Stimulated activated CD4-positive, alpha-beta T cell treated with anti-CD3 and anti-CD28 coated beads, Interleukin-2, amount 100 ng/mL, for 48 hours (primary cell): ENCODE data around the gene ARHGAP25.

Experiments used
- DNase-seq, 2 donors: peaks; one replicate each; pipeline ENCODE4 v3.0.0-alpha.2; 2020

ARHGAP25 gene

DNA sequence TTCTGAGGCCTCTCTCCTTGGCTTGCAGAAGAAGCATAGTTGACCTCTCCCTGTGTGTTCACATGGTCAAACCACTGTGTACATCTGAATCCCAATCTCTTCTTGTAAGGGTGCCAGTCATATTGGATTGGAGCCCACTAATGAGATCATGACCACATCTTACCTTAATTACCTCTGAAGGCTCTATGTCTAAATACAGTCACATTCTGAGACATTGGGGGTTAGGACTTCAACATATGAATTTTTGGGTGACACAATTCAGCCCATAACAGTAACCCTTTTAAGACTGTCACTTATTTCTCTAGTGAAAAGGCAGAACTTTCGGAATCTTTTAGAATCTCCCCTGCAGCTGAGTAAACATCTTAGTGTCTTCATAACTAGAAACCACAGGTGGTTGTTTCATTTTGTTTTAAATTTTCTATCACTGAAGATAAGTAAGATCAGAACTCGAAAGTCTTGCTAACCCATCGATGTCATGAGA is 103.3 kb downstream of the ARHGAP25 start:
- DNase-seq, result no peak

DNA sequence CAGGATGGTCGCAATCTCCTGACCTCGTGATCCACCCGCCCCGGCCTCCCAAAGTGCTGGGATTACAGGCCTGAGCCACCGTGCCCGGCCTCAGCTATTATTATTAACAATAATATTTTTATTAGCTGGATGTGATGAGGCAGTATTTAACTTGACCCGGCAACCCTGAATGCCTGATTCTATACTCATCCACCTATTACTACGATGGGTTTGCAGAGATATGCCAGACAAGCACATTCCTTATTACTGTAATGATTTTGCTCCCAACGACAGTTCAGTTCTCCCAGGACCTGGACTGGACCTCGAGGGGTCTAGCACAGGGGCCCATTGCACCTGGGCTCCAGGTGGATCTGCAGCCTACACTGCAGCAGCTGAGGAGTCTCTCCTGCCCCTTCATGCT is 104.0 kb downstream of the ARHGAP25 start:
- DNase-seq, result no peak

DNA sequence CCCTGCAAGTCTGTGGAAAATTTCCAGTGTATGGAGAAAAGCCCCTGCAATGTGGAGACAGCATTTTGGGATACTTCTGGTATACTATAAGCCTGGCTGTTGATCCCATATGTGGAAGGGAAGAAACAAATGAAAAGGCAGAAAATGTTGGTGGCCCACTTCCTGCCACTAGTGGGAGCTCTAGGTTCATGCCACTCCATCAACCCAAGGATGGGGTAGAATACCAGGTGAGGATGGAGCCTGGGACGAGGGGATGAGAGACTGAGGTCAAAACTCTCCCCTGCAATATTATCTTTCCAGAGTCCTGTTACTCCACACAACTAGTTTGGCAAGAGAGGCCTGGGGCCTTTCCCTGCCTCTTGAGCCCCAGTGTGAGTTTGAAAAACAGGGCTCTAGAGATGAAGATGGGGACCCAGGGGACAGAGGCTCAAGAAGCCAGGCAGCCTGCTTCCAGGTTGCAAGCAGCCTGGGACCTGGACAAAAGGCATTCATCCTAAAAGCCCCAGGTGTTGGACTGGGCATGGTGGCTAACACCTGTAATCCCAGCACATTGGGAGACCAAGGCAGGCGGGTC is 104.7 kb downstream of the ARHGAP25 start:
- DNase-seq, result peak in 1 of 2 donors; percentile 30

DNA sequence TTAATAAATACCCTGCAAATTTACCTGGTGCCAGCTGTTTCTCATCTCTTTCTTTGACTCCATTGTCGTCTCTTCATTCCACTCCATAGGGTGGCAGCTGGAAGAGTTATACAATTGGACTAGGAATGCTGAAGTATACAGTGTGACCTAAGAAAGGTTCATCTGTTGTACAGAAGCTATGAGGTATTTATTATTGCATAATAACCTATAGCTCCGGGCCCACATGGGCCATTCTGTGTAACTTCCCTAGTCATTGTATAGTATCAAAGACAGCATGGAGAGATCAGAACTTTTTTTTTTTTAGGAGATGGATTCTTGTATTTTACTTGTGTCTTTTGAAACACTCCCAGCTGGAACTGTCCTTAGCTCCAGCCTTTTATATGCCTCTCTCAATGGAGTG is 110.4 kb downstream of the ARHGAP25 start:
- no peak for DNase-seq

DNA sequence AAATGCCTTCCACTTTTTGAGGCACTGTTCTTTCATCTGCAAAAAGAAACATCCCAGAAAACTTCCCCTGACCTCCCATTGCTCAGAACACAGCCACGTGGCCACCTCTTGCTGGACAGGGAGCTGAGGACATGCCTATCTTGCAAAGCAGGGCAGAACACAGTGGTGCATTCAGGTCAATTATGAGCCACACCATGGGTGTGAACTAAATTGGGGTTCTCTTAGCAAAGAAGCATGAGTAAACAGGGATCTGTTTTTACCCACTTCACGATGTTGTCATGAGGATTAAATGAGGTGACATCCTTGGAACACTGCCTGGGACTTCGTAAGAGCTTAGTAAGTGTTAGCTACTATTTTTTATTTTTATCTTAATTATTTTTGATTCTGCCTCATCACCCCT is 111.5 kb downstream of the ARHGAP25 start:
- DNase-seq, result no peak

DNA sequence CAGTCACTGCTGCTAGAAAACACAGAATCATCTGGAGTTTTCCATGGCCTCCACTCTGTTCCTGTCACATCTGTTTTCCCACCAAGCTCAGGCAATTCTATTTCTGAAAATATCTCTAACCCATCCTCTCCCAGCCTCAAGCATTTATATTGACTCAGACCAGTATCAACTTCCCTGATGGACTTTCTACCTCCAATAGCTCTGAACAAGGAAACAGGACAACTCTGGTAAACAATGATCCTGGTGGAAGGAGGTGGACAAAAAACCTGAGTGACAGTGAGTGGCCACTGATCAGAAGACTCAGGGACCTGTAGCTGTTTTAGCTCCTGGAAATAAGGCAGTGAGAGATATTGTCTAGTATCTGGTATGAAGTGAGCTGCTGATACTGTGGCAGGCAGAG is 113.1 kb downstream of the ARHGAP25 start:
- DNase-seq, result no peak

DNA sequence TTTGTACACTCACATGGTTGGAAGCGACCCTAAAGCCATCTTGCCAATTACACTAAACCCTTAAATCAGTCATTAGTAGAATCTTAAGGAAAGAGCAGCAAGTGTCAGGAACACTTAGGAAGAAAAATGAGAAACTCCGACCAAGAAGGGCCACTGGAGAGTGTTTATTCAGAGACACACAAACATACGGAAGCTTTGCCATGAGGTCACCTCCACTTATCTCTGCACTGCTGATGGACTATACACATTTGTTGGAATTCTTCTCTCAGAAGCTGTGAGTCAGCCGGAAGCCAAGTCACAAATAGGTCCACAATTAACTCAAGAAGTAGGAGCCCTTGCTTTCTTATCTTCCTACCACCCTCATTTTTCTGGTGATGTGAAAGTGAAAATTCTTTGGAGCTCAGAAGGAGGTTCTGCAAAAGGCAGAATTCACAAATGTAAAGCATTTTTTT is 115.0 kb downstream of the ARHGAP25 start:
- no peak for DNase-seq

DNA sequence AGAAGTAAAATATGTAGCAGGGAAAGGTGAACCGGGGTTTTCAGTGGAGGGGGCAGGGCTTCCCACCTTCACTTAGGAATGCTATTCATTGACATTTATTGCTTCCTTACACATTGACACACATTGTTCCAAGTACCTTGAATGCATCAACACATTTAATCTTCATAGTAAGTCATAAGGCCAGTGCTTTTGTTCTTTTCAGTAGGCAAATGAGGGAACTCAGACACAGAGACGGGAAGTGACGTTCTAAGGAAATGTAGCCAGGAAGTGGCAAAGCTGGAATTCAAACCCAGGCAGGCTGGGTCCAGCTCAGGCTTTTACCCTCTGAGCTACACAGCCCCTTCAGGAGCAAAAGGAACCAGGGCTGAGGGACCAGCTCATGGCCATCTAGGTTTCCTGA is 115.9 kb downstream of the ARHGAP25 start:
- DNase-seq, result no peak

DNA sequence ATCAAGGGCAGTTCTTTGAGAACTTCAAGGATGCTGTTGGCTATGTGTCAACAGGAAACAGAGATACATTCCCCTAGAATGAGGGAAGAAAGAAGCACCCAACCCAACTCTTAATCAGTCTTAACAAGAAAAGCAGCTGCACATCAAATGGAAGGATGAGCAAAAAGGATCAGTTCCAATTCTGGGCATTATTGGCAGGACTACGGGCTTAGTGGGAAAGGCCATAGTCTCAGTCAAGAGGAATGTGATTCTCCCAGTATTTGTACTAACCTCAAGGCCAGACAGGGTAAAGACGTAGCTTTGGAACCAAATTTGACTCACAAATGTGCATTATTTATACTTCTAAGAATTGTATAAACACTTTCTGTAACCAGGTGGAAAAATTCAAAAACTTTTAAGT is 118.4 kb downstream of the ARHGAP25 start:
- DNase-seq, result no peak

DNA sequence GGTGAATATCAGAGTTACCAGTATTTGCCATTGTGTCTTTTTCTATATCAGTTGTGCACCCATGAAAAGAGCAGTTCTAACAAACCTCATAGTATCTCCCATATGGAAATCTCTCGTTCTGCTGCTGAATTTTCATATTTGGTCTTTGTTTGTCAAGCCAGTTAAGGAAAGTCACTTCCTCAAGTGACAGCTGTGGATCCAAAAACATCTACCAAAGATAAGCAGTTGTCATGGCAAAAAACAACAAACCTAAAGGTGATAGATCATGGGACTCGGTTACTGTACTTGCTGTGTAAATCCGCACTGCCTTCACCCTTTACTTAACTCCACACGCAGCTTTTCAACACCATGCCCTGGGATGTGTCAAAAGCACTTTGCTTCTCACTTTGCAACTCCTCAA is 119.3 kb downstream of the ARHGAP25 start:
- no peak for DNase-seq

DNA sequence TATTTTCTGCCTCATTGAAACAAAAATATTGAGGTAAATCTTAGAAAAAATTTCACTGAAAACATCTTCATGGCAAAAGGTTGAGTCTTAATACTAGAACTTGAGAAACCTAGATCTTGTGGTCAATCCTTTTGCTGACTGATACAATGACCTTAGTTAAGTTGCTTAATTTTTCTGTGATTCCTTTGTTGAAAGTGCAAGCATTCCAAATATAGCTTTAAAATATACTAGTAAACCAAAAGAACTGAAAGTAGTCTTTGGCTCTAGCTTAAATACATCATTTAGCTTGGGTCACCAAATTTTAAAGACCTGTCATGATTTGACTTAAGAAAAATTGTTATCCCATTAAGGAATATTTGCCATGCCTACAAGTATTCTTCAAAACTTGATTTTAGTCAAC is 119.9 kb downstream of the ARHGAP25 start:
- DNase-seq, result no peak

DNA sequence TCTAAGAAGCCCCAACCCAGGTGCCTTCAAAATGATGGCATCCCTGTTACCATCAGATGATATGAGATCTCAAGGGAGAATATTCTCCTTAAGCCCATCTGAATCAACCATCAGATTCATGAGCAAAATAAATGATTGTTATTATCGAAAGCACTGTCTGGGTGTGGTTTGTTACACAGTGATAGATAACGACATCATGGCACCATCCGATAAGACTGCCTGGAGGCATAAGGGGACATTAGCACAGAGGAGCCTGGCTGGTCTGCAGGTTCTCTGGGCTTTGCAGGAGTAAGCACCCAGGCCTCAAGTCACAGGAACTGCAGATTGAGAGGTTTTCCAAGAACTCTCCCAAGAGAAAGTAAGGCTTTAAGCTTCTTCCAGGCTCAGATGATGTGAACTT is 120.9 kb downstream of the ARHGAP25 start:
- no peak for DNase-seq

DNA sequence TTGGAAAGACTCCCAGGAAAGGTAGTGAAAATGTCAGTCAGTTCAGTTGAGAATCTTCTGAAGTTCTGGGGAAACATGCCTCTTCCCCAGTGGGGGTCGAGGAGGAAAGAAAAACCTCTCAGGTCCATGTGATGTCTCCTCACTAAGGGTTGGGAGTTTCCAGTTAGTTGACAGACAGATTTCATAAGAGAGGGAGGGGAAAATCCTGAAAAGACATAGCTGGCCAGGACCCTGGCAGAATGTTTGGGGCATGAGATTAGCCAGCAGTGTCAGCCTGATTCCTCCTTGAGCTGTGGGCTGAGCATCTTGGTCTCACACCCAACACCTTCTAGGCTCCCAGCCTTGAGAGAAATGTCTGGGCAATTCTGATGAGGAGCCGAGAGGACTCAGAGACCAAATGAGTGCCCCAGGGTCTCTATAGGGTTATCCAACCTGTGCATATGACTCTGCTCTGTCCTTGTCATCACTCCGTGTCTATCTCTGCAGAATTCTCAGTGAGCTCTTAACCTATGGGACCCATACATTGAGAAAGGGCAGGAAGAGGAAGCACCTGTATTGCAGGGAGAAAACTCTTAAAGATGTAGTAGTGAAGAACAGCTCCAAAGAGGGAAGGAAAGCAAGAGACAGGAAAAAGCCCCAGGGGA is 122.7 kb downstream of the ARHGAP25 start:
- DNase-seq, result no peak

DNA sequence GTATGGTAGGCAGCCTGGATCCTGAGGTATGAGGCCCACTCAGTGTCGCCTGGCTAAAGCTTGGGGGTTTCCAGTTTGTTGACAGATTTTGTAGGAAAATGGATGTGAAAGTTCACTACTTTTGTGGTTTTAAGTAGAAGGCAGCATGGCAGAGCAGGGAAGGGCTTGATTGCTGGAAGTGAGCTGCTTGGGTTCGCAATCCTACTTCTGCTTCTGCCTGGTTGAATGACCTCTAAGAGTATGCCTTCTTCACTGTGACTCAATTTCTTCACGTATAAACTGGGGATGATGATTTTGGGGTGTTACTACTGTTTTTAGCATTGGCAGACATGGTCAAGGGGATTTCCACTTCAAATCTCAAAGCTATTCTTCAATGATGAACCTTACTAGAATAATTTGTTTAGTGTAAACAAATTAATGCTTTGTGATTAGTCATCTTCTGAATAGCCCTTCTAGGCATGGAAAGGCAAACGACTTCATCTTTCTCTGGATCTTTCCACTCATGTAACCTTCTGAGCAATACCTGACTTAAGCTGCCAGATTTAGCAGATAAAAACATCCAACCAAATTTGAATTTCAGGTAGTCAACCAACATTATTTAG is 123.3 kb downstream of the ARHGAP25 start:
- no peak for DNase-seq

DNA sequence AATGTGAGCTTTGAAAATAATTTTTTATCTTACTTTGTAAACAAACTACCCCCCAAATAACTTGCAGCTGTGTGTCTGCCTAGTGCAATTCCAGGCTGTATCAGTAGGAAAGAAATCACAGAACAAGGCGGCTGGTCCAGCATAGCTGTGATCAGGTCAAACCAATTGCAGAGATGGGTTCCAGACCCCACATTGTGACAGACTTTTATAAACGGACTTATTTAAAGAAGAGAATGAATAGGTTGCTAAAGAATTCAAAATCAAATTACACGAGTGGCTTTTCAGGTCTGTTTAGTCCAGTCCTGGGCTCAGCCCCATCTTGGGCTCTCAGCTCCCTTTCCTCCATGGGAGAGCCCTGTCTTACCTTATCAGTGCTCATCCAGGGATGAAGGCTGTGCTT is 125.5 kb downstream of the ARHGAP25 start:
- DNase-seq, result no peak

DNA sequence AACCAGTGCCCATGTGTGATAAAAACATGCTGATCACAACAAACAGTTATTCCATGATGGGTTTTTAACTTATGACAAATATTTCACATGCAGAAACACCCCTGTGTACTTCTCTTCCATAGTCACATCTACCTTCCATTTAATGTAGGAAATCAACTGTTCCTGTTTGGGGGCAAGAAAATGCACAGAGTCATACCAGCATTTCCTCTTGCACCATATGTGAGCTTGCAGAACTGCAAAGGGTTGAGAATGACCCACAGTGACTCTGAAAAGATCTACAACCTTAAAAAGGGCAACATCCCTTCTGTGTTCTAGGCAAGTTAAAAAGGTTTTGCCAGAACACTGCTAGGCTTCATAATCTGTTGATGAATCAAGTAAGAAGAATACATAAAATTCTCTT is 126.7 kb downstream of the ARHGAP25 start:
- no peak for DNase-seq

DNA sequence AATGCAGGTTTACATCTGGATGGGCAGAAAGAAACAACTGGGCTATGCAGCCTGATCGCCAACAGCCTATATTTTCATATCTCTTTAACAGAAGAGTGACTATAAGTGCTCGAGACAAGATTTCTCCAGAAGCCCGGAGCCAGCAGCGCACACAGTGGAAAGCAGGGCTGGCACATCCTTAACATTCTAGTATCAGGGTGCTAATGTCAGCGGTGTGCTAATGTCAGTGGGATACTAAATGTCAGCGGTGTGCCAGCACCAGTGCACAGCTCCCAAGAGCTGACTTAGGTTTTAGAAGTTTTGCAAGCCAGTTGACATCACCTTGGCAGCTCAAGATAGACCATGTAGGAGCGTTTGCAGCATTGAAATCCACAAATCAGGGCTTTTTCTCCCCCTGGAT is 128.3 kb downstream of the ARHGAP25 start:
- no peak for DNase-seq

DNA sequence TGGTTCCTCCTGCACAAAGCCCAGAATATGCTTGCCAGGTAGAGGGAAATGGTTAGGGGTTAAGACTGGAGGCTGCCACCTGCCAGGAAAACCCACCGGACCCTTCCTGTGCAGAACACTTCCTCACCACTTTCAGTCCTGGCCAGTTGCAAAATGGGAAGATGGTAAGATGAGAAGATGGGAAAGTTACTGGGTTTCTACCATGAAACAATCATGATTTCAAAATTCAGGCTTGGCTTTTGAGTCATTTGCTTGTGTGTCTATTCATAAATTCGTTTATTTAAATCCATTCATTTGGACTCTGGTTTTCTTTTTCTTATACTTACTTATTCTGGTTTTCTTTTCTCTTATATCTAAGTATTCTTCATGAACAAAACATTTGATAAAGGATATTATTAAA is 129.4 kb downstream of the ARHGAP25 start:
- no peak for DNase-seq

DNA sequence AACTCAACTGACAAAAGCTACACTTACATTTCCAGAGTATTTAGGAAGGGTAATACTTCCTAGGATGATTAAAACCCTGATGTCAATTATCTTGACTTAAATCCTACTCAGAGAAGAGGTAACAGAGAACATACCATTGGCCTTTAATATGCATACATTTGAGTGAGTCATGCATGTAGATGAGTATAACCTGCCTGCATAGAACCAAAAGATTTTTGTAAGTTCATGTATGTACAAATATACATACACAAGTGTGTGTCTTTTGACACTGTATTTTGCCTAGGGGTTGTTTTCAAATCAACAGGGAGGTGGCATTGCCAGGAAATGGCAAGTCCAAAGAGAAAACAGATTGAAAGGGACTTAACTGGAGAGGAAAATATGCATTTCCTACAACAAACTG is 130.5 kb downstream of the ARHGAP25 start:
- DNase-seq, result no peak

DNA sequence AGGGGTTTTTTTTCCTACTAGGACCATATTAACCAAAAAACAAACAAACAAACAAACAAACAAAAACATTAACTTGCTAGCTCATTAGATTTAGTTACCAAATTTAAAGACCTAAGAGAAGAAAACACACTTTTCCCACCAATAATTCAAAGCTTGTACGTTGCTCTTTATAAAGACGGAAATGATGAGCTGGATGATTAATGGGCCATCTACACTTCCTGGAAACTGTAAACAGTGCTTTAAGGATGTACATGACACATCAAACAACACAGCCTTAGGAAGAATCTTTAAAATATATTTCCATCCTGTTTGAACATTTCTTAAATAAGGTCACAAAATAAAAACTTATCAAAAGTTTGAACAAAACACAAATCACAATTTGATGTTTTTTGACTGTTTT is 135.6 kb downstream of the ARHGAP25 start:
- no peak for DNase-seq

DNA sequence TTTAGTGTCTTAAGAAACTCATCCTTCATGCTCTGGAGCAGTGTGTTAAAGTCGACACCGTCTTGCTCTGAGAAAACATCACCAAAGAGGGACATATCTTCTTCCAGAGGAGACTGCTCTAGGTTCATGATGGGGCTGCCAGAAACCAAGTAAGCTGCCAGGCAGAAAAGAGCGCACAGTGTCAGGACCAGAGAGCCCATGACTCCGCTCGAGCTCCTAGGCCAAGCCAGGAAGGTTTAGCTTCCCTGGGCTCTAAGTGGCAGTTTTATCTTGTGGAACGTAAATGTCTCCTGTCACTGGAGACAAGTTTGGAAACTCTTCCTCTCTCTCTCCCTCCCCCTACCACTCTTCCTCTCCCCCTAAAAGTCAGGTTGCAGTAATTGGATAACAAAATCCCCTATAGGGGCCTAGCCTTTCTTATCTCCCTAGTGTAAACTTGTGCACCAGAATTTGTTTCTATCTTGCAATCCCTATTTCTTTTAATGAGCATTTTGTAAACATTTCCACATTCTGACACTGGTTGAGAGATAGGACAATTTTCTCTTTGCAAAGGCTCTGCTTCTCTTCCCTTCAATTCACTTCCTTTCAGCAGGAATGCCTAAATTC is 136.7 kb downstream of the ARHGAP25 start, which contains the start of gene BMP10:
TSS of gene BMP10 (minus strand) at position 239 of the 606 bp plus-strand sequence. CDS start at position 200, 39 bp downstream.
- DNase-seq, result no peak
